HL-60 (cell line): ENCODE results near the gene ZNRF3.

Source experiments
- CTCF ChIP-seq: IDR thresholded peaks from one replicate; pipeline ENCODE4 v1.5.1; 2011; ENCODE audit warnings: low read length, control low read depth, inconsistent platforms; ENCODE audit not compliant: insufficient read depth
- GABPA ChIP-seq: IDR thresholded peaks from 2 replicates; pipeline ENCODE4 v1.6.1; 2012; ENCODE audit warnings: low read depth
- POLR2AphosphoS5 ChIP-seq: IDR thresholded peaks from 2 replicates; pipeline ENCODE4 v1.6.1; 2012; ENCODE audit warnings: low read depth
- REST ChIP-seq: IDR thresholded peaks from 2 replicates; pipeline ENCODE4 v1.6.1; 2012; ENCODE audit warnings: low read depth; ENCODE audit not compliant: insufficient replicate concordance
- SPI1 ChIP-seq: IDR thresholded peaks from 2 replicates; pipeline ENCODE4 v1.6.1; 2012; ENCODE audit warnings: low read depth, mild to moderate bottlenecking, borderline replicate concordance

DNA sequence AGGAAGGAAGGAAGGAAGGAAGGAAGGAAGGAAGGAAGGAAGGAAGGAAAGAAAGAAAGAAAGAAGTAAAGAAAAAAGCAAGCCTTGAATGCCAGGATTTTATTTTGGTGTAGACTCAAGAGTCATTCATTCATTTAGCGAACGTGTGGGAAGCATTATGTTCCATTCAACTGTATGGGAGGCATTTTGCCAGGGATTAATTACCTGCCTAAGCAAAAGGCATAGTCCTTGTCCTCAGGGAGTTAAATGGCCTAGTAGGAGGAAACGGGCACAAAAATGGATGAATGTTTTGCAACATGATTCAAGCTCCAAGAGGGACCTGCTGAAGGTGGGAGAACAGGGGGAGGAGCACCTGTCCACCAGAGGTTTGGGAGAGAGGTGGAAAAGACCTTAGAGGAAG, 16.2 kb upstream of the ZNRF3 start:
- no peak for TF ChIP-seq CTCF
- TF ChIP-seq GABPA: no peak
- TF ChIP-seq REST: no peak
- no peak for TF ChIP-seq POLR2AphosphoS5
- no peak for TF ChIP-seq SPI1
